ENCODE measurements around the gene SLC35E4. TPM values are rescaled to one million over a fixed set of nuclear protein-coding genes. Genes with fewer than 3 reads are reported as not detected.

Gene SLC35E4
- 8.7 and 10.4 TPM in 2 replicates for total RNA-seq

GRCh38 chr22:30635273-30636225 is at the start of gene SLC35E4:
Gene SLC35E4 (plus strand): TSS chr22:30635781. CDS start chr22:30636451, 670 bp downstream.

GRCh38 chr22:30591588-30592359 is 43.8 kb upstream of the SLC35E4 start, which contains the start of gene PES1:
Gene PES1 (minus strand): TSS chr22:30591910. CDS start chr22:30591833, 77 bp downstream.

GRCh38 chr22:30606455-30607299 is 28.9 kb upstream of the SLC35E4 start, which contains the start of gene TCN2:
Gene TCN2 (plus strand): TSS chr22:30607174. CDS start chr22:30607332, 158 bp downstream.

GRCh38 chr22:30667494-30668385 is 32.2 kb downstream of the SLC35E4 start, which contains the start of gene DUSP18:
Gene DUSP18 (minus strand): TSS chr22:30667875. CDS start chr22:30664003, 3,872 bp downstream.

GRCh38 chr22:30694640-30695350 is 59.2 kb downstream of the SLC35E4 start, which contains the start of gene OSBP2:
Gene OSBP2 (plus strand): TSS chr22:30694874. CDS start chr22:30694910, 36 bp downstream.

Other genes starting within 250 kb of the SLC35E4 start
- 8.8 and 12.7 TPM in 2 replicates for gene RNF215, start 248.4 kb upstream of the SLC35E4 start, total RNA-seq
- 76.5 and 108 TPM in 2 replicates for gene SEC14L2, start 238.8 kb upstream of the SLC35E4 start, total RNA-seq
- 20.7 and 61.8 TPM in 2 replicates for gene MTFP1, start 210.0 kb upstream of the SLC35E4 start, total RNA-seq
- not detected in 2 replicates for gene SEC14L3, start 163.8 kb upstream of the SLC35E4 start, total RNA-seq
- gene SEC14L4, start 130.1 kb upstream of the SLC35E4 start, total RNA-seq: not detected in 2 replicates
- not detected in 2 replicates for gene SEC14L6, start 89.0 kb upstream of the SLC35E4 start, total RNA-seq
- gene GAL3ST1, start 61.1 kb upstream of the SLC35E4 start, total RNA-seq: not detected in 2 replicates
- 61.7 and 89.4 TPM in 2 replicates for gene PES1, start 43.9 kb upstream of the SLC35E4 start, total RNA-seq
- gene TCN2, start 28.6 kb upstream of the SLC35E4 start, total RNA-seq: 1.1 and 1.6 TPM in 2 replicates
- gene DUSP18, start 32.1 kb downstream of the SLC35E4 start, total RNA-seq: 4.1 and 7.4 TPM in 2 replicates
- 9.0 and 18.6 TPM in 2 replicates for gene OSBP2, start 59.1 kb downstream of the SLC35E4 start, total RNA-seq

All from hair follicular keratinocyte (primary cell).